C4-2B (cell line): ENCODE measurements around the gene IL20RB.

Source experiments
- CTCF ChIP-seq: fragments of 450-650 bp; conservative IDR thresholded peaks from 2 replicates; pipeline ENCODE4 v1.5.1; 2017; ENCODE audit warnings: mild to moderate bottlenecking
- ZFX ChIP-seq: fragments of 450-650 bp; IDR thresholded peaks from 2 replicates; pipeline ENCODE4 v1.6.1; 2017

GRCh38 chr3:136950623-136951022 lies 7.2 kb upstream of the IL20RB start:
- TF ChIP-seq CTCF (no peak), ZFX (no peak)
